ENCODE results near the gene GGN.
A peak's percentile ranks its signal among the peaks of the same experiment; 100 is the strongest.

GGN gene

DNA sequence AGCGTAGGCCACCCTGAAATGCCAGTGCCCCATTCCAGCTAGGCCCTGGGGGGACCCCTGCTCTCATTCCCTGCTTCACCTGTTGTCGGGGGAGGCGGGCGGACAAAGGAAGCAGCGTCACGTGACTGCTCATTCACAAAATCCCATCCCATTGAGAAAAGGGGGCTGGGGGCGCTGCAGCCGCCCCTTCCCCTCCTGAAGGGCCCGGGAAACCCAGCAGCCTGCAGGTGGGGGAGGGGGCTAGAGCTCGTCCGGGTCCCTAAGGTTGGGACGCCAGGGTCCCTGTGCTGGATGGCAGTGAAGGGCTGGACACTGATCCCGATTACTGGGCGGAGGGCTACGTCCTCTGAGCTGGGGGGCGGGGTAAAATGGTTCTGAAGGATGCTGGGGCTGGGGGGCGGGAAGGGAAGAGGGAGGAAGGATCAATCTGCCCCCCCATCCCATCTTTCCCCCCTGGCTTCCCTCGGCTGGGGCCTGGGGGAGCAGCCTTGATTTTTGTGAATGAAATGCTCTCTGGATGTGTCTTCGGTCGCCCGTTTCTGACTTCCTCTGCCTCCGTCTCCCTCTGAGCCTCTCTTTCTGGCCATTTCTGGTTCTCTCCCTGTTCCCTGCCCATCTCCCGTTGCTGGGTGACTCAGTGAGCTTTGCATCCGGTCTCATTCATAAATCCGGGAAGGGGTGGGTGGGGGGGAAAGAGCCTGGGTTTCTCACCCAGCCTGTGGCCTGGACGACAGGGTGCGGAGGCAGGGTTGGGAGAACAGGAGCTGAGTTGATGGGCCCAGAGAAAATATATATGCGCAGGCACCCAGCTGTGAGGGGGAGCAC lies 1.5 kb upstream of the GGN start:
- peaks cover 32% of the 10 kb centered on the region for H3K4me1 ChIP-seq
- no peaks in the 10 kb centered on the region for H3K9me3 ChIP-seq
- H4K20me1 ChIP-seq = peaks cover 59% of the 10 kb centered on the region
- H3K9ac ChIP-seq = no peak overlapping the region
- H3K36me3 ChIP-seq = peaks cover 22% of the 10 kb centered on the region
- peaks cover 100% of the 10 kb centered on the region for H3K27me3 ChIP-seq
- H3K27ac ChIP-seq = no peak overlapping the region
- peak overlapping the region; percentile 91 for H3K4me2 ChIP-seq
- H3K4me3 ChIP-seq = peak overlapping the region; percentile 68
- TF ChIP-seq Cebpa-rat (IDR thresholded peaks at IDR 0.05) = no peak

DNA sequence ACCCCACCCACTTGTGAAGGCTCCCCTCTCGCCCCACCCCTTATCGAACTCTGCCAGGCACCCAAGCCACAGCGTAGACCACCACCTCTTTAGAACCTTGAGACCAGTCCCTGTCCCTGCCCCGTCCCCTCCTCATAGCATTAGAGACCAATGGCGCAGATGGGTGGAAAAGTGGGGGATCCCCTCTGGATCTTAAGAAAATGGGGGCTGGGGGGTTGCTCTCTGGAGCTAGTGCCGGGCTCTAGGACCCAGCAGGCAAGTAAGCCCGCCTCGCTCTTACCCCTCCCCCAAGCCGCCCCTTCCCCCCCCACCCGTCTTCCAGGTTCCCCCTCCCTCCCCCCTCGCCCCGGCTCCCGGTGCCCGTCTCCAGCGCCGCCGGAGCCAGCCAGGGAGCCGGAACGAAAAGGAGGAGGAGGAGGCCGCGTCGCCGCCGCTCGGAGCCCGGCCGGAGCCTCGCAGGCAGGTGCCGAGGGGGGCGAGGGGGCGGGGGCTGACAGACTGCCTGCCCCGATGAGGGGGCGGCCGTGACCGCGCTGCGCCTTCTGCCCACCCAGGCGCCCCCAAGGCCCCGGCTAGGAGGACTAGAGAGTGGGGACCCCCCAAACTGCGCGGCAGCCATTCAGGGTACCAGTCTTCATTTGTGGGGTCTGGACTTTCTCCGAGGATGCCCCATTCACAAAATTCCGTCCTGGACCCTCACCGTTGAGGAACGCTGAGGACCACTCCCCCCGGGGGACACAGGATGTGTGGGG lies 691 bp upstream of the GGN start, which contains the start of gene SPRED3:
SPRED3 (plus strand) TSS at position 349 of the 752 bp plus-strand sequence. CDS start 1,606 bp downstream, outside the sequence.
- peaks cover 32% of the 10 kb centered on the region for H3K4me1 ChIP-seq
- TF ChIP-seq Cebpa-rat (IDR thresholded peaks at IDR 0.05) = no peak
- peaks cover 96% of the 10 kb centered on the region for H3K27me3 ChIP-seq
- H4K20me1 ChIP-seq = peaks cover 59% of the 10 kb centered on the region
- H3K36me3 ChIP-seq = peaks cover 30% of the 10 kb centered on the region
- H3K9ac ChIP-seq = peak within 1 kb of the TSS; percentile 65
- H3K4me3 ChIP-seq = peak within 1 kb of the TSS; percentile 68
- peak within 1 kb of the TSS; percentile 91 for H3K4me2 ChIP-seq
- no peak within 1 kb of the TSS for H3K27ac ChIP-seq
- no peaks in the 10 kb centered on the region for H3K9me3 ChIP-seq

DNA sequence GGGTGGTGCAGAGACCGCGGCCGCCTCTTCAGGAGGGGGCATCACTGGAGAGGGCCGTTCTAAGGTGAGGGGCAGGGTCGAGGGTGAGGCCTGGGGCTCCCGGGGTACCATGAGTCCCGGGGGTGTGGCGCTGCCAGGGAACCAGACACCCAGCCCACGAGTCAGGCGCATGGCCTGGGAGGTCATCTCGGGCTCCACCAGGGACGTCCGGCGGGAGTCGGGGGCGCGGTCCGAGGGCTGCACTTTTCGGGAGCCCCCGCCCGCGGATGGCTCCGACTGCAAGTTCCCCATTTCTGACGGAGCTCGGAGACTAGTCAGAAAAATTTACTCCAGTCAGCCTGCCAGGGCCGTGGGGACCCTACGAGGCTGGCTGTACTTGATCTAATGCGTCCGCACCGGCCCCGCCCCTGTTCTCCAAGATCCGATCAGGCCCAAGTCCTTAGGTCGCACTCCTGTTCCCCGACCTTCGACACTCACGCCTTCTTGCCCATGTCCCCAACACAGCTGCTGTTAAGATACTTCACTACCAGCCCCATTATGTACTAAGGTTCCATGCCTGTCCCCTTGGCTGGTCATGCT lies 774 bp downstream of the GGN start:
- peaks cover 81% of the 10 kb centered on the region for H3K27me3 ChIP-seq
- peaks cover 44% of the 10 kb centered on the region for H3K36me3 ChIP-seq
- peak overlapping the region; percentile 91 for H3K4me2 ChIP-seq
- H4K20me1 ChIP-seq = peaks cover 66% of the 10 kb centered on the region
- H3K9ac ChIP-seq = peak overlapping the region; percentile 65
- H3K4me3 ChIP-seq = peak overlapping the region; percentile 68
- TF ChIP-seq Cebpa-rat (IDR thresholded peaks at IDR 0.05) = no peak
- no peaks in the 10 kb centered on the region for H3K9me3 ChIP-seq
- H3K27ac ChIP-seq = no peak overlapping the region
- H3K4me1 ChIP-seq = peaks cover 32% of the 10 kb centered on the region

DNA sequence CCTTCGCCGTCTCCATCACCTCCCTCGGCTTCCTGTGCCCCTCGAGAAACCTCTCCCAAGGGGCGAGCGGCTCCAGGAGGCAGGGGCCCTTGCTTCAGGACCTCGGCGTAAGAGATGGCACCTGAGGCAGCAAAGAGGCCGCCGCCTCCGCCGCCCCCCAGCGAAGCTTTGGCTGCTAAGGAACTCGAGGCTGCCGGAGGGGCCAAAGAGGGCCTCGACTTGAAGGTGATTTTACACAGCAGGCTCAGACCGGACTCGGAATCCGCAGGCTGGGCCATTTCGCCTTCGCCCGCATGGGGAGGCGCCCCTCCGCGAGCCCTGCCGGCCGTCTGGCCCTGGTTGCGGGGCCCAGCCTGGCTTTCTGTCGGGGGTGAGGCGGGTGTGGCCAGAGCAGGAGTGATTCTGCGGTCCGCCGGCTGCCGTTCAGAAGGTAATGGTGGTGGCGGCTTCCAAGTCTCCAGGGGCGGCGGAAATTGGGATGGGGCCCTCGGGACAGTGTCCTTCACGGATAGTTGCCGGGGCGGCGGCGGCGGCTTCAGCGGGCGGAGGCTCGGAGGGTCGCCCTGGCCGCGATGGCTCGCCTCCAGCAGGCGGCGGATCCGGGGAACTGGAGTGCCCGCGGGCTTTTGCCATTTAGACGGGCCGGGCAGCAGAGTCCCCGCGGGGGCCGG lies 1.4 kb downstream of the GGN start:
- H3K4me2 ChIP-seq = peak overlapping the region; percentile 91
- peak overlapping the region; percentile 65; the same call in 1 of the 2 replicates for H3K9ac ChIP-seq
- no peaks in the 10 kb centered on the region for H3K9me3 ChIP-seq
- H3K36me3 ChIP-seq = peaks cover 50% of the 10 kb centered on the region
- H3K27me3 ChIP-seq = peaks cover 75% of the 10 kb centered on the region
- H3K27ac ChIP-seq = no peak overlapping the region
- H3K4me1 ChIP-seq = peaks cover 32% of the 10 kb centered on the region
- no peak for TF ChIP-seq Cebpa-rat (IDR thresholded peaks at IDR 0.05)
- peaks cover 69% of the 10 kb centered on the region for H4K20me1 ChIP-seq
- peak overlapping the region; percentile 68 for H3K4me3 ChIP-seq

DNA sequence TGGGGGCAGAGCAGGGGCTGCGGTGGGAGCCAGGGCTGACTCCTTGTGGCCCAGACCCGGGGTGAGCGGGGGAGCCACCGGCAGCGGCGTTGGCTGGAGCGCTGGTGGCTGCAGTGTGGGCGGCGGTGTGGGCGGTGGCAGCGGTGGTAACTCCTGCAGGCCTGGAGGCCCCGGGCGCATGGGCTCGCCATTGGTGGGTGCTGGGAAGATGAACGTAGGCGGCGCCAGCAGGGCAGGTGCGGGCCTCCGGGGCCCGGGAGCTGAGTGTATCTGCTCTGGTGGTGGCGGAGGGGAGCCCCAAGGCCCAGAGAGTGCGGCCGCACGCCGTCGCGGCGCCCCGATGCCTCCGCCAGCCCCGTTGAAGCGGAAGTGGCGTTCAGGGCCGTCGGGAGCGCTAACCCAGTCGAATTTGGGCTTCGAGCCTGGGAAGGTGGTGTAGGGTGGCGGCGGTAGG lies 2.0 kb downstream of the GGN start:
- peaks cover 75% of the 10 kb centered on the region for H4K20me1 ChIP-seq
- H3K9me3 ChIP-seq = no peaks in the 10 kb centered on the region
- no peak overlapping the region for H3K9ac ChIP-seq
- H3K27ac ChIP-seq = no peak overlapping the region
- peaks cover 32% of the 10 kb centered on the region for H3K4me1 ChIP-seq
- no peak overlapping the region for H3K4me3 ChIP-seq
- H3K27me3 ChIP-seq = peaks cover 69% of the 10 kb centered on the region
- TF ChIP-seq Cebpa-rat (IDR thresholded peaks at IDR 0.05) = no peak
- H3K4me2 ChIP-seq = peak overlapping the region; percentile 91
- peaks cover 56% of the 10 kb centered on the region for H3K36me3 ChIP-seq

DNA sequence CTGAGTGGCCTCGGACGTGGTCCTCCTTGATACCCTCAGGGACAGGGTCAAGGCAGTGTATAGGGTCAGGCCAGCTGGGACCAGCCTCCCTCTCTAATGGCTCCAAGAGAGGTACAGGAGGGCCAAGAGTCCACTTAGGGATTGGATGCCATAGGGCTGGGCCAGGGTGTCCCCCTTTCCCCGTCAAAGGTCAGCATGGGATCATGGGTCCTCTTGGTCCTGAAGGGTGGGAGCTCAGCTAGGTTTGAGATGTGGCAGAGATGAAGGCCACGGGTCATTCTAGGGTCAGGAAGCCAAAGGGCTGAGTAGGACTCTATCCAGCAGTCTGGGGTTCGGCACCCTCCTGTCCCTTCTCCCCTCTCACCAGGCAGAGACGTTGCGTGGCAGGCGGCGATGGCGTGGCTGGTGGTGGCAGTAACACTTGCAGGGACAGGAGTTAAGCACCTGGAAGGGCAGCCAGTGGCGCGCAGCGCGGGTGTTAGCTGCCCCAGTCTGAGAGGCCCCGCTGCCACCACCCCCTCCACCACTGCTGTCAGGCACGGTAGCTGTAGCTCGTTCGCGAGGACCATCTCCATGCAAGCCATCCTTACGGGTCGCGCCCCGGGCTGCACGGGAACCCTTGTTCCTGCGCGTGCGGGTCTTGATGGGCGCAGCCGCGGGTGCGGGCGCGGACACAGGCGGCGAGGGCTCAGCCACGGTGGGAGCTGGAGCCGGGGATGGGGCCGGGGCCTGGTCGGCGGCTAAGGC lies 2.6 kb downstream of the GGN start:
- peaks cover 63% of the 10 kb centered on the region for H3K27me3 ChIP-seq
- H3K36me3 ChIP-seq = peaks cover 63% of the 10 kb centered on the region
- no peak for TF ChIP-seq Cebpa-rat (IDR thresholded peaks at IDR 0.05)
- no peak overlapping the region for H3K4me3 ChIP-seq
- peaks cover 32% of the 10 kb centered on the region for H3K4me1 ChIP-seq
- H3K9me3 ChIP-seq = no peaks in the 10 kb centered on the region
- H3K27ac ChIP-seq = no peak overlapping the region
- H3K4me2 ChIP-seq = peak overlapping the region; percentile 91; the same call in 1 of the 2 replicates
- H4K20me1 ChIP-seq = peaks cover 79% of the 10 kb centered on the region
- no peak overlapping the region for H3K9ac ChIP-seq

DNA sequence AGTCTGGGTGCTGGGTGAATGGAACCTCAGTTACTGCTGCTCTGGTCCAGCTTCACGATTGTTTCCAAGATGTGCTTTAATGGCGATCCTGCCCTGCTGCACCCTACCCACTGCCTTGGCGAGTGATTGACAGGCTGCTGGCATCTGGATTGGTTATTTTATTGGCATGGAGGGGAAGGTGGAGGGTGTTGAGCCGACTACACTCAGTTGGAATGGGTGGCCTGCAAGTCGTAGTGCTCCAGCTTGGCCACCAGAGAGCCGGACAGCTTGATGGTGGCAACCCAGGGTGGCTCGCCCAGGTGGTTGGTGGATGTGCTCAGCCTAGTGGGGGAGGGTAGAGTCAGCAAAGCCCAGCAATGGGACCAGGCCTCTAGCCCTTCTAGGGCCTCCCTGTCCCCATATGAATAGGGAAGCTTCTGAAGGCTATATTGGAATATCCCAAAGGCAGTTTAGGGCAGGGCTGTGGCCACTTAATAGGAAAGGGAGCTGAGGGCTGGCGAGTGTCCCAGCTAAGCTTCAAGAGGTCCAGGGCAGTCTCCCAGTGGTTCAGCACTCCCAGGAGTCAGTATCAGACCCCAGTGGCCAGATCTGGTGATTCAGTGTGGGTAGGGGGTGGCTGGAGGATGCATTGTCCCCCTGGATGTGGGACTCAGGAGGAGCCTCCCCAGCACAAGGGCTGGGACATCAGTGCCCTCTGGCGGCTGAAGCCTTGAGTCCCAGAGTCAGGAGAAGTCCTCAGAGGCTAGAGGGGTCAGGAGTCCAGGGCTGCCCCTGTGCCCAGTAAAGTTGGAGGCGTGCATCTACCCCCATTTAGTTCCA lies 3.4 kb downstream of the GGN start:
- TF ChIP-seq Cebpa-rat (IDR thresholded peaks at IDR 0.05) = no peak
- Histone ChIP-seq H4K20me1 (peaks cover 87% of the 10 kb centered on the region), H3K4me1 (peaks cover 32% of the 10 kb centered on the region), H3K27me3 (peaks cover 54% of the 10 kb centered on the region), H3K9me3 (no peaks in the 10 kb centered on the region), H3K4me3 (no peak overlapping the region), H3K4me2 (no peak overlapping the region), H3K9ac (no peak overlapping the region), H3K36me3 (peaks cover 71% of the 10 kb centered on the region), H3K27ac (no peak overlapping the region)

DNA sequence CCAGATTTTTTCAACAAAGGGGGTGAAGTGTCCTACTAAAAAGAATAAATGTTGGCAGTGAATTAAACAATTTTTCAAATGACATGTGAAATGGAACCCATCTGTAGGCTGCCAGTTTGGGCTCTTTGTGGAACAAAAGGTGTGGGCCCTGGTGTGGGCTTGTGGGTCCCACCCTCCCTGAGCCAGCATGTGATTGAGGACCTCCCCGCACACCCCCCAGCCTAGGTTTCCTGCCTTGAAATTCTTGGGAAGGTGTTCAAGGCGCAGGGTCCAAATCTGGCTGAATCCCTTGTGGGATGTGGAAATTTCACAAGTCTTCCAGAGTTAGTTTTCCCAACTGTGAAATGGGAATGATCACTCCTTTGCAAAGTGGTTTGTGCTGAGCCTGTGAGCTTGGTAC lies 4.1 kb downstream of the GGN start:
- H3K9ac ChIP-seq = no peak overlapping the region
- peaks cover 77% of the 10 kb centered on the region for H3K36me3 ChIP-seq
- peaks cover 27% of the 10 kb centered on the region for H3K4me1 ChIP-seq
- TF ChIP-seq Cebpa-rat (IDR thresholded peaks at IDR 0.05) = no peak
- no peak overlapping the region for H3K4me2 ChIP-seq
- H3K27ac ChIP-seq = no peak overlapping the region
- no peaks in the 10 kb centered on the region for H3K9me3 ChIP-seq
- H3K4me3 ChIP-seq = no peak overlapping the region
- peaks cover 48% of the 10 kb centered on the region for H3K27me3 ChIP-seq
- peaks cover 88% of the 10 kb centered on the region for H4K20me1 ChIP-seq

Measured in BLaER1 (cell line).